Activated CD8-positive, alpha-beta T cell treated with anti-CD3 and anti-CD28 coated beads for 36 hours (primary cell): ENCODE results near the gene RHBDD3. TPM values are rescaled to one million over a fixed set of nuclear protein-coding genes. Genes with fewer than 3 reads are reported as not detected.

Experiments used
- ATAC-seq: fragments of 200-7000 bp; cut with Tn5 transposase; one replicate; pipeline ENCODE4 v1.10.0; 2021; ENCODE audit warnings: mild to moderate bottlenecking, moderate library complexity
- CTCF ChIA-PET: fragments of 350-600 bp; sonication (Branson Sonifier 250); formaldehyde crosslinking; loops from one replicate; lab custom pipeline; 2021; ENCODE audit warnings: antibody characterized with exemption; lab: Charles Lee
- POLR2A ChIA-PET: fragments of 350-600 bp; sonication (Branson Sonifier 250); formaldehyde crosslinking; loops from one replicate; lab custom pipeline; 2021; ENCODE audit warnings: antibody characterized with exemption; lab: Charles Lee
- DNase-seq: peaks from one replicate; pipeline ENCODE4 v3.0.0-alpha.2; 2020
- H3K27ac Mint-ChIP-seq: one replicate; pipeline ENCODE4 v1.8.0; 2021; ENCODE audit warnings: mild to moderate bottlenecking, mixed read lengths
- H3K27me3 Mint-ChIP-seq: one replicate; pipeline ENCODE4 v1.8.0; 2021; ENCODE audit warnings: mixed read lengths
- H3K36me3 Mint-ChIP-seq: one replicate; pipeline ENCODE4 v1.8.0; 2021; ENCODE audit warnings: low read depth, mixed read lengths
- H3K4me1 Mint-ChIP-seq: one replicate; pipeline ENCODE4 v1.8.0; 2021; ENCODE audit warnings: low read depth, mixed read lengths
- H3K4me3 Mint-ChIP-seq: one replicate; pipeline ENCODE4 v1.8.0; 2021; ENCODE audit warnings: mild to moderate bottlenecking, moderate library complexity, mixed read lengths
- H3K9me3 Mint-ChIP-seq: one replicate; pipeline ENCODE4 v1.8.0; 2021; ENCODE audit warnings: mixed read lengths
- CTCF ChIP-seq: fragments of 200-600 bp; IDR thresholded peaks from one replicate; pipeline ENCODE4 v1.8.0; 2022; ENCODE audit warnings: antibody characterized with exemption, mild to moderate bottlenecking
- intact Hi-C: fragments of 100-400 bp; cut with micrococcal nuclease; formaldehyde crosslinking; loops from one replicate; pipeline ENCODE4 v1.10.0; 2022
- total RNA-seq, 2 experiments: library from RNA; stranded (reverse); gene quantifications; one replicate each; pipeline ENCODE4 v1.2.3, GENCODE V29; 2021

The RHBDD3 gene
- total RNA-seq, 2 experiments from 2014 or later = 24.5 to 25.4 TPM

DNA sequence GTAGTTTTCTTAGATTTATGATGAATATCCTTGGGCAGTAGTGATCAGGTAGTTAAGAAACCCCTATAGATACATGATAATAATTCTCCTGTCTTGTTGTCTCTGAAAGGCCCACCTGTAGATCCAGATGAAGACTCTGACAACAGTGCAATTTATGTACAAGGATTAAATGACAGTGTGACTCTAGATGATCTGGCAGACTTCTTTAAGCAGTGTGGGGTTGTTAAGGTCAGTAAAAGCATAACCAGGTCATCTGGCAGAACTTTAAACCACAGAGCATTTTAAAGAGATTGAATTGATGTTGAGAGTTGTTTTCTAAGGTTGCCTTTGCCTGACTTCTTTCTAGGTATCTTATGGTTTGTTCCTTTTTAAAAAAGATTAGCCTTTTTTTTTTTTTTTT, 24.6 kb upstream of the RHBDD3 start:
- Mint-ChIP-seq H3K4me3 (no peak overlapping the region), H3K4me1 (peaks cover 9% of the 10 kb centered on the region), H3K27ac (no peak overlapping the region), H3K27me3 (no peaks in the 10 kb centered on the region), H3K36me3 (peaks cover 64% of the 10 kb centered on the region), H3K9me3 (no peaks in the 10 kb centered on the region)
- no peak for DNase-seq
- intact Hi-C loops = no loop called here
- ChIA-PET POLR2A (interaction anchor here (1.0 to 1.3 kb wide), 2 partner anchors 10 to 16 kb away, joined by 4 read pairs; no protein-coding TSS in a partner anchor), CTCF (interaction anchor here (1.4 kb wide), 1 partner anchor 20 kb away, joined by 3 read pairs; no protein-coding TSS in a partner anchor)
- ATAC-seq = no peak
- no peak for TF ChIP-seq CTCF

- H3K27me3 Mint-ChIP-seq = no peaks in the 10 kb centered on the region
- H3K36me3 Mint-ChIP-seq = peaks cover 63% of the 10 kb centered on the region
- TF ChIP-seq CTCF = no peak
- intact Hi-C loops = no loop called here
- peak overlapping the region; percentile 37 for H3K27ac Mint-ChIP-seq
- ChIA-PET CTCF (no interaction called here), POLR2A (interaction anchor here (1.0 to 1.6 kb wide), 4 partner anchors 11 to 24 kb away, joined by 4 to 5 read pairs (median 4); partner anchors contain the start of gene RHBDD3)
- H3K4me1 Mint-ChIP-seq = peaks cover 13% of the 10 kb centered on the region
- no peak overlapping the region for H3K4me3 Mint-ChIP-seq
- no peaks in the 10 kb centered on the region for H3K9me3 Mint-ChIP-seq
- ATAC-seq (no peak), DNase-seq (no peak)
Measured at GRCh38 chr22:29291215-29291614, 23.4 kb upstream of the RHBDD3 start.

DNA sequence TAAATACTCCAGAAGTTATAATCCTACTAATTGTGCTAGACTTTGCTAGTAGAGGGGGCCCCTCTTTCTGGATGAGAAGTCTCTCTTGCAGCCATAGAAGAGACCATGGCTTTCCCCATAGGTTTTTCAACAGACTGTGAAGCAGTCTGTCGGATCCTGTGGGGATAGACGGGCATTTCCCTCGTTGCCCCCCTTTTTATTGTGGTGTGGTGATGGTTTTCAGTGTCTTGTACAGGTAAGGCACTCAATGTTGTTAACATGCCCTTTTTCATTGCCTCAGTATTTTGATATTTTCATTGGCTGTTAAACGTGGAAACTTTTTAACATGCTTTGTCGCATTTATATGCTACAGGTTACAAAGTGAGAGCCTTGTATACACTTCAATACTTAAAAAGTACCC, 22.3 kb upstream of the RHBDD3 start:
- peaks cover 61% of the 10 kb centered on the region for H3K36me3 Mint-ChIP-seq
- DNase-seq = no peak
- no peaks in the 10 kb centered on the region for H3K9me3 Mint-ChIP-seq
- H3K27ac Mint-ChIP-seq = no peak overlapping the region
- no peaks in the 10 kb centered on the region for H3K27me3 Mint-ChIP-seq
- intact Hi-C loops = no loop called here
- ChIA-PET CTCF (no interaction called here), POLR2A (interaction anchor here (0.6 to 1.6 kb wide), 4 partner anchors 11 to 27 kb away, joined by 3 to 5 read pairs (median 4); no protein-coding TSS in a partner anchor)
- TF ChIP-seq CTCF = no peak
- no peak for ATAC-seq
- H3K4me3 Mint-ChIP-seq = no peak overlapping the region
- peaks cover 13% of the 10 kb centered on the region for H3K4me1 Mint-ChIP-seq

GRCh38 chr22:29288837-29289236, 21.1 kb upstream of the RHBDD3 start:
- ATAC-seq (no peak), DNase-seq (no peak)
- peaks cover 60% of the 10 kb centered on the region for H3K36me3 Mint-ChIP-seq
- POLR2A ChIA-PET = interaction anchor here (1.1 to 8.3 kb wide), 4 partner anchors 10 to 21 kb away, joined by 4 to 51 read pairs (median 6); partner anchors contain the start of genes EWSR1 and RHBDD3
- H3K4me1 Mint-ChIP-seq = peaks cover 17% of the 10 kb centered on the region
- no peak overlapping the region for H3K4me3 Mint-ChIP-seq
- intact Hi-C loops = no loop called here
- peak overlapping the region; percentile 0 for H3K27ac Mint-ChIP-seq
- CTCF ChIA-PET = interaction anchor here (1.3 kb wide), 1 partner anchor 25 kb away, joined by 3 read pairs; no protein-coding TSS in a partner anchor
- no peaks in the 10 kb centered on the region for H3K27me3 Mint-ChIP-seq
- no peak for TF ChIP-seq CTCF
- H3K9me3 Mint-ChIP-seq = no peaks in the 10 kb centered on the region

DNA sequence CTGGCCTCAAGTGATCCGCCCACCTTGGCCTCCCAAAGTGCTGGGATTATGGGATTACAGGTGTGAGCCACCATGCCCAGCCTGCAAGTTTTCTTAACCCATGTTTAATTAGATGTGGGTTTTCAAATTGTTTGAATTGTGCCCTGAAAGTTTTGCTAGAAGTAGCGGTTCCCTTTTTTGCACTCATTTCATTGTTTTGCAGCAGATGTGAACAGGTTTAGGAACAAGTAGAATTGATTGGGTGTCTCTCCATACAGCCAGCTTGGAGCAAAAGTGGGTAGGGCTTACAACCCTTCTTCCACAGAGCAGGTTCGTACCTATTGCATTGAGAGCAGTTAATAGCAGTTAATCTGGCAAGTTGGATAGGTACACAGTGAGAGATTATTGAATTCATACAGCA, 16.4 kb upstream of the RHBDD3 start:
- Mint-ChIP-seq H3K27me3 (no peaks in the 10 kb centered on the region), H3K4me3 (no peak overlapping the region), H3K4me1 (peaks cover 19% of the 10 kb centered on the region), H3K27ac (no peak overlapping the region), H3K36me3 (peaks cover 71% of the 10 kb centered on the region), H3K9me3 (no peaks in the 10 kb centered on the region)
- ChIA-PET POLR2A (interaction anchor here (1.2 to 8.3 kb wide), 3 partner anchors 10 to 20 kb away, joined by 3 to 51 read pairs (median 8); no protein-coding TSS in a partner anchor), CTCF (interaction anchor here (1.2 kb wide), 1 partner anchor 12 kb away, joined by 3 read pairs; no protein-coding TSS in a partner anchor)
- no peak for ATAC-seq
- no peak for TF ChIP-seq CTCF
- intact Hi-C loops = no loop called here
- DNase-seq = no peak
